ENCODE measurements around the gene DAZAP2. TPM values are rescaled to one million over a fixed set of nuclear protein-coding genes. Genes with fewer than 3 reads are reported as not detected.

The DAZAP2 gene
- total and polyA plus RNA-seq, 2 of the 13 experiments (the other 11 are each of a cell fraction or from before 2014, with no cell fraction given), result 64.5 to 222 TPM

- no peaks in the 10 kb centered on the region for H3K36me3 ChIP-seq (replicated peaks in 1 of 2; ENCODE audit: control insufficient read depth in 1 of 2, insufficient read depth in 2 of 2, low read length in 2 of 2)
- ChIA-PET POLR2A (interaction anchor here (2.3 kb wide), 1 partner anchor 8 kb away, joined by 4 read pairs; no protein-coding TSS in a partner anchor), CTCF (ENCODE audit: low intra/inter-chr PET ratio, low total read pairs) (no interaction called here)
- intact Hi-C loops (cut with micrococcal nuclease; ENCODE audit: unreplicated experiment) (no loop called here), in situ Hi-C loops (cut with HindIII; ENCODE audit: extremely low pct_ligation_motif_present, low pct_unique_long_range_greater_than_20kb) (no loop called here)
- H3K9me3 ChIP-seq (ENCODE audit: low read length), result no peaks in the 10 kb centered on the region
- no peaks in the 10 kb centered on the region for H4K20me1 ChIP-seq (ENCODE audit: insufficient read depth, low read length)
- no peaks in the 10 kb centered on the region for H3K79me2 ChIP-seq (ENCODE audit: insufficient read depth, low read length)
- BruUV-seq (replicated peaks), result no TSS peak
- TF ChIP-seq ZNF530 (CRISPR knock-in tag; IDR thresholded peaks at IDR 0.05; ENCODE audit: low read depth), result no peak
- no peak for TF ChIP-seq SALL1 (CRISPR knock-in tag; IDR thresholded peaks at IDR 0.05)
- no peak for TF ChIP-seq THAP8 (CRISPR knock-in tag; IDR thresholded peaks at IDR 0.05; ENCODE audit: borderline replicate concordance)
- no peak for TF ChIP-seq ZNF768 (CRISPR knock-in tag; IDR thresholded peaks at IDR 0.05)
- TF ChIP-seq NR2F2 (IDR thresholded peaks at IDR 0.05; ENCODE audit: borderline replicate concordance, low read depth), result no peak
- TF ChIP-seq ZC3H13 (CRISPR knock-in tag; IDR thresholded peaks at IDR 0.05), result no peak
- TF ChIP-seq RELA (CRISPR knock-in tag; IDR thresholded peaks at IDR 0.05), result no peak
- no peak for TF ChIP-seq ZNF12 (CRISPR knock-in tag; IDR thresholded peaks at IDR 0.05)
- TF ChIP-seq MEF2D (CRISPR knock-in tag; IDR thresholded peaks at IDR 0.05), result no peak
- no peak for TF ChIP-seq HMGXB3 (CRISPR knock-in tag; IDR thresholded peaks at IDR 0.05; ENCODE audit: borderline replicate concordance)
- no peak for TF ChIP-seq EEA1 (CRISPR knock-in tag; IDR thresholded peaks at IDR 0.05; ENCODE audit: borderline replicate concordance)
- no peak for TF ChIP-seq PRDM4 (CRISPR knock-in tag; IDR thresholded peaks at IDR 0.05; ENCODE audit: borderline replicate concordance)
- no peak for TF ChIP-seq ZBTB8A (CRISPR knock-in tag; IDR thresholded peaks at IDR 0.05; ENCODE audit: borderline replicate concordance, low read depth)
- TF ChIP-seq MAF1 (CRISPR knock-in tag; IDR thresholded peaks at IDR 0.05; ENCODE audit: borderline replicate concordance), result no peak
- no peak for TF ChIP-seq ZNF207 (IDR thresholded peaks at IDR 0.05; ENCODE audit: borderline replicate concordance)
- no peak for TF ChIP-seq PPARG (CRISPR knock-in tag; conservative IDR thresholded peaks at IDR 0.05)
- TF ChIP-seq YEATS2 (CRISPR knock-in tag; IDR thresholded peaks at IDR 0.05; ENCODE audit: borderline replicate concordance), result no peak
- no peak for TF ChIP-seq ZNF7 (CRISPR knock-in tag; IDR thresholded peaks at IDR 0.05)
- H2AFZ ChIP-seq (ENCODE audit: low read length), result no peak overlapping the region
- DNase-seq (ENCODE audit: low spot score) (no peak), FAIRE-seq (no peak), ATAC-seq (no peak)
- no peaks in the 10 kb centered on the region; a peak in 1 of 5 replicates for H3K27me3 ChIP-seq (ENCODE audit: control insufficient read depth in 1 of 2, insufficient read depth in 2 of 2, low read length in 2 of 2)
- no peak overlapping the region for H3K9ac ChIP-seq (ENCODE audit: insufficient read depth, low read depth, low read length)
- no peak overlapping the region for H3K4me3 ChIP-seq (replicated peaks in 1 of 3; ENCODE audit: insufficient read depth in 1 of 3, low read depth in 2 of 3, low read length in 3 of 3)
- H3K4me2 ChIP-seq (ENCODE audit: low read depth, low read length), result no peak overlapping the region
- H3K4me1 ChIP-seq (ENCODE audit: insufficient read depth, low read length), result peaks cover 16% of the 10 kb centered on the region
- H3K27ac ChIP-seq (ENCODE audit: extremely low read length, insufficient read depth, low read length), result no peak overlapping the region
- WGBS (ENCODE audit: low lambda C conversion rate), result 45% methylated on average over 7 of the region's 7 CpGs
Observed at GRCh38 chr12:51222461-51222860, 16.2 kb upstream of the DAZAP2 start.

Data from HepG2 (cell line).